Measurements from ENCODE around the gene HDAC9.

HDAC9 gene

GRCh38 chr7:18494821-18495408 lies 634 bp upstream of the HDAC9 start:
- Histone ChIP-seq H3K4me3 (ENCODE audit: low read depth in 1 of 2, low read length in 1 of 2) (no peak overlapping the region), H3K27ac (no peak overlapping the region), H3K27me3 (no peaks in the 10 kb centered on the region), H3K4me1 (ENCODE audit: control insufficient read depth in 1 of 2, insufficient read depth in 1 of 2, low read depth in 1 of 2, low read length in 1 of 2) (peaks cover 0 to 10% of the 10 kb centered on the region in 2 experiments), H3K9me3 (no peaks in the 10 kb centered on the region), H3K36me3 (no peaks in the 10 kb centered on the region)
- TF ChIP-seq CTCF (IDR thresholded peaks at IDR 0.05) = no peak

GRCh38 chr7:18496341-18496700 lies 772 bp downstream of the HDAC9 start:
- no peak for TF ChIP-seq CTCF (IDR thresholded peaks at IDR 0.05)
- Histone ChIP-seq H3K27ac (no peak overlapping the region), H3K4me3 (ENCODE audit: low read depth in 1 of 2, low read length in 1 of 2) (no peak overlapping the region)

GRCh38 chr7:18497082-18497481 lies 1.5 kb downstream of the HDAC9 start:
- Histone ChIP-seq H3K4me1 (ENCODE audit: control insufficient read depth in 1 of 2, insufficient read depth in 1 of 2, low read depth in 1 of 2, low read length in 1 of 2) (peaks cover 0 to 10% of the 10 kb centered on the region in 2 experiments), H3K4me3 (ENCODE audit: low read depth in 1 of 2, low read length in 1 of 2) (no peak overlapping the region), H3K27ac (no peak overlapping the region), H3K27me3 (no peaks in the 10 kb centered on the region), H3K9me3 (no peaks in the 10 kb centered on the region), H3K36me3 (no peaks in the 10 kb centered on the region)
- no peak for TF ChIP-seq CTCF (IDR thresholded peaks at IDR 0.05)

More at GRCh38 chr7:18496341-18496700, 772 bp downstream of the HDAC9 start:
- no peaks in the 10 kb centered on the region for H3K36me3 ChIP-seq
- H3K9me3 ChIP-seq = no peaks in the 10 kb centered on the region
- H3K4me1 ChIP-seq (ENCODE audit: control insufficient read depth in 1 of 2, insufficient read depth in 1 of 2, low read depth in 1 of 2, low read length in 1 of 2) = peaks cover 0 to 10% of the 10 kb centered on the region in 2 experiments
- no peaks in the 10 kb centered on the region for H3K27me3 ChIP-seq

GRCh38 chr7:18497800-18498199 lies 2.3 kb downstream of the HDAC9 start:
- no peaks in the 10 kb centered on the region for H3K27me3 ChIP-seq
- no peak overlapping the region for H3K4me3 ChIP-seq (ENCODE audit: low read depth in 1 of 2, low read length in 1 of 2)
- TF ChIP-seq CTCF (IDR thresholded peaks at IDR 0.05) = no peak
- H3K36me3 ChIP-seq = no peaks in the 10 kb centered on the region
- peaks cover 0 to 10% of the 10 kb centered on the region in 2 experiments for H3K4me1 ChIP-seq (ENCODE audit: control insufficient read depth in 1 of 2, insufficient read depth in 1 of 2, low read depth in 1 of 2, low read length in 1 of 2)
- no peaks in the 10 kb centered on the region for H3K9me3 ChIP-seq
- H3K27ac ChIP-seq = no peak overlapping the region

- H3K4me1 ChIP-seq (ENCODE audit: control insufficient read depth in 1 of 2, insufficient read depth in 1 of 2, low read depth in 1 of 2, low read length in 1 of 2) = peaks cover 0 to 10% of the 10 kb centered on the region in 2 experiments
- TF ChIP-seq CTCF (IDR thresholded peaks at IDR 0.05) = no peak
- no peak overlapping the region for H3K27ac ChIP-seq
- H3K36me3 ChIP-seq = no peaks in the 10 kb centered on the region
- H3K27me3 ChIP-seq = no peaks in the 10 kb centered on the region
- no peak overlapping the region for H3K4me3 ChIP-seq (ENCODE audit: low read depth in 1 of 2, low read length in 1 of 2)
- H3K9me3 ChIP-seq = no peaks in the 10 kb centered on the region
Measured at GRCh38 chr7:18498341-18498740, 2.8 kb downstream of the HDAC9 start.
